Bronchial epithelial cell (primary cell): ENCODE results near the gene PHLDA3. TPM values are rescaled to one million over a fixed set of nuclear protein-coding genes. Genes with fewer than 3 reads are reported as not detected.

Experiments
- DNase-seq: peaks from one replicate; pipeline ENCODE4 v3.0.0-alpha.2; 2010; ENCODE audit warnings: low read depth
- FAIRE-seq: peaks from 2 replicates; lab custom pipeline; 2011; peaks lifted over from hg19 to GRCh38; lab: Jason Lieb, UNC
- H3K27me3 ChIP-seq: 2 replicates; pipeline ENCODE4 v1.5.1; 2011; ENCODE audit warnings: low read length; ENCODE audit not compliant: control insufficient read depth, insufficient read depth
- H3K36me3 ChIP-seq: 2 replicates; pipeline ENCODE4 v1.5.1; 2011; ENCODE audit warnings: low read length; ENCODE audit not compliant: control insufficient read depth, insufficient read depth
- H3K4me3 ChIP-seq: 2 replicates; pipeline ENCODE4 v1.5.1; 2011; ENCODE audit warnings: mild to moderate bottlenecking, low read depth, low read length, control low read depth
- total RNA-seq: library from RNA; depleted of rRNA; stranded (reverse); fragments of >200 nt; gene quantifications from 2 replicates; pipeline ENCODE4 v1.2.1, GENCODE V29; 2014
- TF ChIP-seq, protein P1 (sequence below): IDR thresholded peaks from 2 replicates; pipeline ENCODE4 v1.5.1; 2011; ENCODE audit warnings: mild to moderate bottlenecking, moderate library complexity, low read length, control low read depth, inconsistent platforms; ENCODE audit not compliant: insufficient read depth, severe bottlenecking

Gene PHLDA3
- total RNA-seq, 1 donor from 2014 or later: 118 TPM

DNA sequence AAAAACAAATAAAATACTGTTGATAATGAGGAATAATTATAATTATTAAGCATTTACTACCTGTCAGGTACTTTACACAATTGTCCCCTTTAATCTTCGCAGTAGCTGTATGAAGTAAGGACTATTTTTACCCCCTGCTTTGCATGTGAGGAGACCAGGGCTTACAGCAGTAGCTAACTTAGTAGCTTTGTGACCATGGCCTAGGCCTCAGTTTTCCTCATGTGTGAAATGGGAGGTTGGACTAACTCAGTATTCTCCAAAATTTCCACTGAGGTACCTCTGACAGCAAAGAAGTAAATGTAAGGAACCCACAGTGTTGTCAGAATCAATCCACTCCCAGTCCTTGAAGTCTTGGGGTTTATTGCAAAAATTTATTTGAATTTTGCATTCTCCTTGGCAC is 41.7 kb upstream of the PHLDA3 start:
- Histone ChIP-seq H3K4me3 (no peak overlapping the region), H3K36me3 (no peaks in the 10 kb centered on the region), H3K27me3 (no peaks in the 10 kb centered on the region)
- DNase-seq (no peak), FAIRE-seq (no peak)
- TF ChIP-seq, protein P1, sequence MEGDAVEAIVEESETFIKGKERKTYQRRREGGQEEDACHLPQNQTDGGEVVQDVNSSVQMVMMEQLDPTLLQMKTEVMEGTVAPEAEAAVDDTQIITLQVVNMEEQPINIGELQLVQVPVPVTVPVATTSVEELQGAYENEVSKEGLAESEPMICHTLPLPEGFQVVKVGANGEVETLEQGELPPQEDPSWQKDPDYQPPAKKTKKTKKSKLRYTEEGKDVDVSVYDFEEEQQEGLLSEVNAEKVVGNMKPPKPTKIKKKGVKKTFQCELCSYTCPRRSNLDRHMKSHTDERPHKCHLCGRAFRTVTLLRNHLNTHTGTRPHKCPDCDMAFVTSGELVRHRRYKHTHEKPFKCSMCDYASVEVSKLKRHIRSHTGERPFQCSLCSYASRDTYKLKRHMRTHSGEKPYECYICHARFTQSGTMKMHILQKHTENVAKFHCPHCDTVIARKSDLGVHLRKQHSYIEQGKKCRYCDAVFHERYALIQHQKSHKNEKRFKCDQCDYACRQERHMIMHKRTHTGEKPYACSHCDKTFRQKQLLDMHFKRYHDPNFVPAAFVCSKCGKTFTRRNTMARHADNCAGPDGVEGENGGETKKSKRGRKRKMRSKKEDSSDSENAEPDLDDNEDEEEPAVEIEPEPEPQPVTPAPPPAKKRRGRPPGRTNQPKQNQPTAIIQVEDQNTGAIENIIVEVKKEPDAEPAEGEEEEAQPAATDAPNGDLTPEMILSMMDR: no peak

- no peaks in the 10 kb centered on the region for H3K36me3 ChIP-seq
- no peak overlapping the region for H3K4me3 ChIP-seq
- FAIRE-seq (no peak), DNase-seq (no peak)
- TF ChIP-seq, protein P1: no peak
- no peaks in the 10 kb centered on the region for H3K27me3 ChIP-seq
These were observed 40.8 kb upstream of the PHLDA3 start for GRCh38 chr1:201509601-201510374.

DNA sequence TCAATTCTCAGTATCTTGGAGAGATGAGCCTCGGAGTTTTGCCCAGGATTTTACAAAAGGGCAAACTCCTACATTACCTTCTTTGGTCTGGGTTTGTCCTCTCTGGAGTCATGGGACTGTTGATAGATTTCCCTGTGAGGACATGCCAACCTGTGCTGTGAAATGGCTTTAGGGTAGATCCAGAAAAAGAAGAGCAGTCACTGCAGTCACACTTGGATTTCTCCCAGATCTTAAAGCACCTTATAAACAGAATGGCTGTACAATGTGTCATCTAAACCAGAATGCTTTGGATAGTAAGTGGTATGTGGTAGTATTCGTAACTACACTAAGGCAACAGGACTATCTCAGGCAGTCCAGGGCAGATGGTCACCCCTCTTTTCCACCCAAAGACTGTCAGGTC is 39.8 kb upstream of the PHLDA3 start:
- no peaks in the 10 kb centered on the region for H3K36me3 ChIP-seq
- H3K4me3 ChIP-seq: no peak overlapping the region
- DNase-seq: no peak
- TF ChIP-seq, protein P1: no peak
- H3K27me3 ChIP-seq: no peaks in the 10 kb centered on the region
- no peak for FAIRE-seq

DNA sequence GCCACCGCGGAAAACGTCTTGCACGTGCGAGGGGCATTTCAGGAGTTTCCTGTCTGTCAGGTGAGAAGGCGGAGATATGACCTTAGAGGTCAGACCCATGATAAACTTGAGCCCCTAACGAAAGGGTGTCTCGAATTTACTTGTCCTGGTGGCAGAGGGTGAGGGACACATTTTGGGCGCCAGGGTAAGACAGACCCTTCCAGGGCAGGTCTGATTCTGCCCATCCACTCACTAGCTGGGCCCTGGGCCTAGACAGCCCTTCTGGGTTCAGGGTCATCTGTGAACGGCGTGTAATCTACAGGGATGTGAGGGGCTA is 38.3 kb upstream of the PHLDA3 start:
- TF ChIP-seq, protein P1: no peak
- H3K4me3 ChIP-seq: peak overlapping the region; percentile 50
- no peaks in the 10 kb centered on the region for H3K36me3 ChIP-seq
- FAIRE-seq: no peak
- DNase-seq: no peak
- no peaks in the 10 kb centered on the region for H3K27me3 ChIP-seq

GRCh38 chr1:201506557-201507359 is 37.8 kb upstream of the PHLDA3 start, which contains the start of gene CSRP1:
Gene CSRP1, minus strand, starts transcription at chr1:201507123. Its CDS starts 10,820 bp downstream, at chr1:201496303.
- TF ChIP-seq, protein P1: peak; percentile 10
- FAIRE-seq (no peak), DNase-seq (peak; percentile 72)
- Histone ChIP-seq H3K4me3 (peak within 1 kb of the TSS; percentile 50), H3K27me3 (no peaks in the 10 kb centered on the region), H3K36me3 (no peaks in the 10 kb centered on the region)
